Hepatocyte (in vitro differentiated cells): ENCODE data around the gene PRR35. TPM values are rescaled to one million over a fixed set of nuclear protein-coding genes. Genes with fewer than 3 reads are reported as not detected.
A peak's percentile ranks its signal among the peaks of the same experiment; 100 is the strongest.

ENCODE experiments used
- DNase-seq: peaks from one replicate; pipeline ENCODE4 v3.0.0-alpha.2; 2016; ENCODE audit warnings: low spot score
- H2AFZ ChIP-seq: fragments of 200-600 bp; sonication (generic); 2 replicates; pipeline ENCODE4 v1.6.0; 2016; ENCODE audit warnings: antibody characterized with exemption, mild to moderate bottlenecking
- H3K27ac ChIP-seq: fragments of 200-600 bp; sonication (generic); 2 replicates; pipeline ENCODE4 v1.5.1; 2016; ENCODE audit warnings: mild to moderate bottlenecking
- H3K27me3 ChIP-seq: fragments of 200-600 bp; sonication (generic); 2 replicates; pipeline ENCODE4 v1.6.1; 2016
- H3K36me3 ChIP-seq: fragments of 200-600 bp; sonication (generic); replicated peaks from 2 replicates; pipeline ENCODE4 v1.5.1; 2016; ENCODE audit warnings: low read depth; ENCODE audit not compliant: insufficient read depth
- H3K4me1 ChIP-seq: fragments of 200-600 bp; sonication (generic); 2 replicates; pipeline ENCODE4 v1.5.1; 2016; ENCODE audit warnings: mild to moderate bottlenecking, moderate library complexity; ENCODE audit not compliant: insufficient read depth
- H3K4me2 ChIP-seq: fragments of 200-600 bp; sonication (generic); 2 replicates; pipeline ENCODE4 v1.6.0; 2016
- H3K4me3 ChIP-seq: fragments of 200-600 bp; sonication (generic); 2 replicates; pipeline ENCODE4 v1.5.1; 2016; ENCODE audit warnings: mild to moderate bottlenecking
- H3K79me2 ChIP-seq: fragments of 200-600 bp; sonication (generic); 2 replicates; pipeline ENCODE4 v1.6.0; 2017; ENCODE audit warnings: mild to moderate bottlenecking
- H3K9me2 ChIP-seq: fragments of 200-600 bp; sonication (generic); replicated peaks from 2 replicates; pipeline ENCODE4 v1.6.0; 2017; ENCODE audit warnings: mild to moderate bottlenecking; ENCODE audit not compliant: insufficient read depth
- H3K9me3 ChIP-seq: fragments of 200-600 bp; sonication (generic); 2 replicates; pipeline ENCODE4 v1.5.1; 2016; ENCODE audit warnings: low read depth, mild to moderate bottlenecking
- H4K20me1 ChIP-seq: fragments of 200-600 bp; sonication (generic); 2 replicates; pipeline ENCODE4 v1.6.0; 2016; ENCODE audit warnings: mild to moderate bottlenecking; ENCODE audit not compliant: insufficient read depth, poor library complexity, severe bottlenecking
- EZH2 ChIP-seq: fragments of 200-600 bp; sonication (generic); IDR thresholded peaks from 2 replicates; pipeline ENCODE4 v1.6.1; 2016; ENCODE audit warnings: antibody characterized with exemption, mild to moderate bottlenecking, borderline replicate concordance
- EZH2phosphoT487 ChIP-seq: fragments of 200-600 bp; sonication (generic); IDR thresholded peaks from one replicate; pipeline ENCODE4 v1.6.1; 2018; ENCODE audit warnings: antibody characterized with exemption, mild to moderate bottlenecking, low read depth, moderate library complexity; ENCODE audit not compliant: unreplicated experiment, severe bottlenecking
- whole genome bisulfite sequencing: methylation state at CpG from one replicate; pipeline ENCODE4 v1.1.6; 2016; ENCODE audit warnings: low lambda C conversion rate; ENCODE audit errors: missing lambda C conversion rate; 5-methylcytosine and 5-hydroxymethylcytosine counted together
- polyA plus RNA-seq: library from polyadenylated mRNA; unstranded; fragments of >200 nt; fragmentation: Nextera tagmentation; extraction: Ambion mirVana; gene quantifications from 2 replicates; pipeline ENCODE4 v1.2.1, GENCODE V29; 2016
- total RNA-seq: library from RNA; depleted of rRNA; stranded (reverse); fragments of >200 nt; gene quantifications from 2 replicates; pipeline ENCODE4 v1.2.3, GENCODE V29; 2014
- TF ChIP-seq, protein P1 (sequence below): fragments of 200-600 bp; sonication (generic); IDR thresholded peaks from 2 replicates; pipeline ENCODE4 v1.5.1; 2016; ENCODE audit warnings: antibody characterized with exemption, mild to moderate bottlenecking; ENCODE audit not compliant: poor library complexity

The PRR35 gene
- total and polyA plus RNA-seq, 2 experiments from 2014 or later = not detected

DNA sequence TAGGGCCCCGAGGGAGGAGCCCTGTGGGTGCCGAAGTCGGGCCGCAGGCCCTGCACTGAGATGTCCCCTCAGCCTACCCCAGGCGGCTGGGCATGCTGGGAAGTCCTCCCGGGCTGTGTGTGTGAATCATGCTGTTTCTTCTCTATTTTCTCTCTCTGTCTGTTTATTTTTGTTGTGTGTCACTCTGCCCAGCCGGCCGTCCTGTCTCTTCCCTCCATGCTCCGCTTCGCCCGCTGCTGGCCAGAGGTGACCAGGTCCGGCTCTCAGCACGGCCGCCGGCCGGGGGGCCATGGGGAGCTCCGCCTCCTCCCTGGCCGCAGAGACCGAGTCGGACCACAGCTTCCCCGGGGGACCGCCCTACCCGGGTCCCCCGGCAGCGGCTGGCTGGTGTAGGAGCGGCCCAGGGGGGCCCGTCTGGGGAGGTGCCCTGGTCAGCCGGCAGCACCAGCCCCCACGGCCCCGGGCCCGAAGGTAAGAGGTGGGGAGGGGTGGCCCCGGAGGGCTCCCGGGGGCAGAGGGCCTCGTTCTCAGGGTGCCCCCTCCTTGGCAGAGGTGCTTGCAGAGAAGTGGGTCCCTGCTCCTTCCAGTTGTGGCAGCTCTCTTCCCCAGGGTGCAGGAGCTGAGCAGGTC is 20.2 kb upstream of the PRR35 start:
- 96% methylated on average over 30 of the region's 34 CpGs for WGBS
- H3K27ac ChIP-seq = no peak overlapping the region
- H3K36me3 ChIP-seq = no peaks in the 10 kb centered on the region

DNA sequence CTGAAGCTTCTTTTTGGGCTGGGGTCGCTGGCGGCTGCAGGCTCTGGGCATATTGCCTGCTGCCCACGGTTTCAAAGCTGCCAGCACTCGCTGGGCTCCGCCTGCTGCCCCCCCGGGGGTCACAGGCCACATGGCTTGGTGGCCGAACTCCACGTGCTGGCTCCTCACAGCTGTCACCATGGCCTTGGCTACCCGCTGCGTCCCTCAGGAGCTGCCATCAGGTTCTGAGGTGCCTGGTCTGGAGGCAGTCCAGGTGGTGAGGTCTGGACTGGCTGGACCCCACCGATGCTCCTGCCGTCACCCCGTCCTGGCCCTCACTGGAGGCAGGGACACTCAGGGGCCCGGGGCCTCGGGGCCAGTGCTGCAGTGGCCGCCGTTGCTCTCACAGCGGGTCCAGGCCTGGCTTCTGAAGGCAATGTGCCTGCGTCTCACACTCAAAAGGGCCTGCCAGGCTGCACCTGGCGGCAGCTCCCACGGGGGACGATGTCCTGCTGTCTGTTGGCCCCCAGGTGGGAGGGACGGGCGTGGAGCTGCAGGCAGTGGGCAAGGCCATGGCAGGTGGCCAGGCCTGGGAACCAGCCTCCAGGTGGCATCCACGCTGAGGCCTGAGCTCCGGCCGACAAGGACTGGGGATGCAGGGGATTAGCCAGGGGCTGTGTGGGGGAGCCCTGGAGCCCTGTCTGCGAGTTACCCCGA is 19.4 kb upstream of the PRR35 start:
- TF ChIP-seq EZH2 = no peak
- TF ChIP-seq, protein P1, sequence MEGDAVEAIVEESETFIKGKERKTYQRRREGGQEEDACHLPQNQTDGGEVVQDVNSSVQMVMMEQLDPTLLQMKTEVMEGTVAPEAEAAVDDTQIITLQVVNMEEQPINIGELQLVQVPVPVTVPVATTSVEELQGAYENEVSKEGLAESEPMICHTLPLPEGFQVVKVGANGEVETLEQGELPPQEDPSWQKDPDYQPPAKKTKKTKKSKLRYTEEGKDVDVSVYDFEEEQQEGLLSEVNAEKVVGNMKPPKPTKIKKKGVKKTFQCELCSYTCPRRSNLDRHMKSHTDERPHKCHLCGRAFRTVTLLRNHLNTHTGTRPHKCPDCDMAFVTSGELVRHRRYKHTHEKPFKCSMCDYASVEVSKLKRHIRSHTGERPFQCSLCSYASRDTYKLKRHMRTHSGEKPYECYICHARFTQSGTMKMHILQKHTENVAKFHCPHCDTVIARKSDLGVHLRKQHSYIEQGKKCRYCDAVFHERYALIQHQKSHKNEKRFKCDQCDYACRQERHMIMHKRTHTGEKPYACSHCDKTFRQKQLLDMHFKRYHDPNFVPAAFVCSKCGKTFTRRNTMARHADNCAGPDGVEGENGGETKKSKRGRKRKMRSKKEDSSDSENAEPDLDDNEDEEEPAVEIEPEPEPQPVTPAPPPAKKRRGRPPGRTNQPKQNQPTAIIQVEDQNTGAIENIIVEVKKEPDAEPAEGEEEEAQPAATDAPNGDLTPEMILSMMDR = no peak
- TF ChIP-seq EZH2phosphoT487 = no peak
- Histone ChIP-seq H2AFZ (no peak overlapping the region), H3K27ac (no peak overlapping the region), H3K36me3 (no peaks in the 10 kb centered on the region), H3K9me2 (no peaks in the 10 kb centered on the region), H3K4me3 (no peak overlapping the region), H3K27me3 (no peaks in the 10 kb centered on the region), H3K79me2 (peaks cover 86% of the 10 kb centered on the region), H3K4me2 (no peak overlapping the region), H3K9me3 (no peaks in the 10 kb centered on the region), H3K4me1 (peaks cover 11% of the 10 kb centered on the region), H4K20me1 (peaks cover 18% of the 10 kb centered on the region)
- 97% methylated on average over 25 of the region's 29 CpGs for WGBS
- no peak for DNase-seq

More for the DNA sequence above, 20.2 kb upstream of the PRR35 start:
- no peak overlapping the region for H2AFZ ChIP-seq
- peaks cover 87% of the 10 kb centered on the region for H3K79me2 ChIP-seq
- no peaks in the 10 kb centered on the region for H3K27me3 ChIP-seq
- no peak overlapping the region for H3K4me2 ChIP-seq
- DNase-seq = no peak
- H3K4me1 ChIP-seq = peaks cover 17% of the 10 kb centered on the region
- H3K9me2 ChIP-seq = no peaks in the 10 kb centered on the region
- no peaks in the 10 kb centered on the region for H3K9me3 ChIP-seq
- TF ChIP-seq EZH2phosphoT487 = no peak
- TF ChIP-seq EZH2 = no peak
- TF ChIP-seq, protein P1 = no peak
- peaks cover 17% of the 10 kb centered on the region for H4K20me1 ChIP-seq
- H3K4me3 ChIP-seq = no peak overlapping the region

DNA sequence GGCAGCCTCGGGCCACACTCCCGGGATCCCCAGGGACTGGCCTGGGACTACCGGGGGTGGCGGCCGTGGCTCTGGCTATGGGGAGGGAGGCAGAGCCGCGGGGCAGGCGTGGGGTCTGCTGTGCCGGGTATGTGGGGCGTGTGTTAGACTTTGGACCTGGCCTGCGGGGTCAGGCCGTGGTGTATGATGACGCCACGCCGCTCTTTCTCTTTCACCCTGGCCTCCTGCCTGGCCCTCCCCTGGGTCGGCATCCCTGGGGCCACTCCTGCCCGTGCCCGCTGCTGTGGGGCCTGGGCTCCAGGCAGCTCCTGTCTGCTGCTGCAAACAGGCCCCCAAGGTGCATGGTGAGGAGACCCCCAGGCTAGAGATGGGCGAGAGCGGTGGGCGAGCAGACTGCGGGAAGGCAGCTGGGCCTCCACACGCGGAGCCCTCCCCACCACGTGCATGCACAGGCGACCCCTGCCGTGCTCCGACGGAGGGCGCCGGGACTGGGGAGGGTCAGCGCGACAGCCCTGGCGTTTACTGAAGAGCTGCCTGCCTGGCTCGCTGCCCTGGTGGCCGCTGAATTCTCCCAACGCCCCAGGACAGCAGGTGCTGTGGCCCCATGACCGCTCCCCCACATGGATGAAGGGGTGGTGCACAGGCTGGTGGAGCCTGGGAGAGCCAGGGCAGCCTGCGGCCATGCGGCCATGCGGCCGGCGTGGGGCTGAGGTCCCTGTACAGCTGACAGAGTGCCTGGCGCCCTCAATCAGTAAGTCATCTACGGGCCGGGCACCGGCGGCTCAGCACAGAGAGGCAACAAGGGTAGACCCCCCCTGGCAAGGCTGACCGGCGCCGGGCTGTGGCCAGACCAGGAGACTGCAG is 16.7 kb upstream of the PRR35 start:
- Histone ChIP-seq H3K27me3 (no peaks in the 10 kb centered on the region), H4K20me1 (peaks cover 14% of the 10 kb centered on the region), H3K9me3 (no peaks in the 10 kb centered on the region), H3K27ac (peak overlapping the region; percentile 94), H3K4me1 (peaks cover 7% of the 10 kb centered on the region), H3K36me3 (no peaks in the 10 kb centered on the region), H3K79me2 (peaks cover 58% of the 10 kb centered on the region), H3K4me2 (peak overlapping the region; percentile 62), H3K4me3 (no peak overlapping the region), H3K9me2 (no peaks in the 10 kb centered on the region), H2AFZ (no peak overlapping the region)
- WGBS = 84% methylated on average over 28 of the region's 51 CpGs
- TF ChIP-seq EZH2 (no peak), EZH2phosphoT487 (no peak)
- TF ChIP-seq, protein P1 = no peak
- DNase-seq = peak; percentile 75
